Thyroid gland (tissue), 4 donors: ENCODE results near the gene CYGB.

Experiments used
- CTCF ChIP-seq, 6 experiments: fragments of 200-600 bp in 3 of 6; fragments of 450-650 bp in 3 of 6; sonication (generic) in 3 of 6; IDR thresholded peaks; one replicate each; pipeline ENCODE4 v1.5.1; 2016 to 2019; ENCODE audit warnings: antibody characterized with exemption in 6 of 6, mild to moderate bottlenecking in 2 of 6, inconsistent platforms in 1 of 6, moderate library complexity in 1 of 6
- POLR2A ChIP-seq, 2 donors: fragments of 450-650 bp; IDR thresholded peaks; one replicate each; pipeline ENCODE4 v1.6.1; 2017; ENCODE audit warnings: antibody characterized with exemption in 2 of 2, mild to moderate bottlenecking in 2 of 2, moderate library complexity in 1 of 2

DNA sequence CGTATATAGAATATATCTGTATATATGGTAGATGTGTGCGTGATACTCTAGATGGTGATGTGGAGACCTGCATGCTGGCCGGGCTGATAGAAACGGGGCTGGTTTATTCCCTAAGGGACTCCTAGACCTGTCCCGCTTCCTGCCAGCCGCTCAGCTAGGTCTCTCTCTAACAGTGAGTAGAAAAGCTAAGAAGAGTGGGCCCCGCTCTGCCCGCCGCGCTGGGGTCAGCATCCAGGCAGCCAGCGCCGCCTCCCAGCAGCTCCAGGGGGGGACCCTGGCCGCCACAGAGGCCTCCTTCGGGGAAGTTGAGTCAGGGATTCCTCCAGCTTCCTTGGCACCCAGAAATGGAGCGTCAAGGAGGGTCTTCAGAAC lies 9.4 kb downstream of the CYGB start:
- no peak for TF ChIP-seq POLR2A (IDR thresholded peaks at IDR 0.05)
- no peak for TF ChIP-seq CTCF (IDR thresholded peaks at IDR 0.05)
